ENCODE measurements around the gene UQCC5. TPM values are rescaled to one million over a fixed set of nuclear protein-coding genes. Genes with fewer than 3 reads are reported as not detected.

Gene UQCC5
- total RNA-seq, 6 donors from 2014 or later = 2.0 to 43.0 (median 3.0) TPM

GRCh38 chr3:52527732-52528585 lies 8.4 kb upstream of the UQCC5 start:
- 81 to 96% methylated on average over 8 to 18 of the region's 18 CpGs for WGBS, 2 donors
- DNase-seq (peak; percentile 10 to 59), ATAC-seq (ENCODE audit: low FRiP score in 2 of 2) (no peak)
- Histone ChIP-seq H3K36me3 (peaks cover 0 to 39% (median 9%) of the 10 kb centered on the region in 4 donors), H3K9me3 (no peaks in the 10 kb centered on the region), H3K27ac (peak overlapping the region; percentile 76 to 83 (median 80)), H3K27me3 (no peaks in the 10 kb centered on the region), H3K4me1 (peaks cover 59 to 79% (median 67%) of the 10 kb centered on the region in 4 donors), H3K4me3 (no peak overlapping the region)
- TF ChIP-seq EP300 (IDR thresholded peaks at IDR 0.05) (no peak), POLR2AphosphoS5 (IDR thresholded peaks at IDR 0.05) (peak in 1 of 2 donors; percentile 32), POLR2A (IDR thresholded peaks at IDR 0.05) (no peak), CTCF (IDR thresholded peaks at IDR 0.05) (no peak)

- peaks cover 61 to 85% (median 69%) of the 10 kb centered on the region in 4 donors for H3K4me1 ChIP-seq
- no peak for TF ChIP-seq CTCF (IDR thresholded peaks at IDR 0.05)
- TF ChIP-seq EP300 (IDR thresholded peaks at IDR 0.05) = no peak
- no peak for TF ChIP-seq POLR2A (IDR thresholded peaks at IDR 0.05)
- no peak for TF ChIP-seq POLR2AphosphoS5 (IDR thresholded peaks at IDR 0.05)
- no peaks in the 10 kb centered on the region for H3K9me3 ChIP-seq
- H3K27ac ChIP-seq = peak overlapping the region; percentile 3 to 80 (median 72)
- DNase-seq (peak; percentile 17 to 50), ATAC-seq (ENCODE audit: low FRiP score in 2 of 2) (no peak)
- H3K27me3 ChIP-seq = no peaks in the 10 kb centered on the region
- no peak overlapping the region for H3K4me3 ChIP-seq
- WGBS, 2 donors = 92 to 93% methylated on average over 17 to 25 of the region's 25 CpGs
- H3K36me3 ChIP-seq = peaks cover 0 to 30% (median 5%) of the 10 kb centered on the region in 4 donors
These were observed 7.6 kb upstream of the UQCC5 start for GRCh38 chr3:52528586-52529375.

- DNase-seq = peak in 1 of 2 donors; percentile 19
- no peak for ATAC-seq (ENCODE audit: low FRiP score in 2 of 2)
- H3K27me3 ChIP-seq = no peaks in the 10 kb centered on the region
- peak overlapping the region; percentile 3 to 79 (median 40) for H3K27ac ChIP-seq
- H3K9me3 ChIP-seq = no peaks in the 10 kb centered on the region
- H3K36me3 ChIP-seq = peaks cover 0 to 22% (median under 1%) of the 10 kb centered on the region in 4 donors
- peak in 1 of 2 donors; percentile 35 for TF ChIP-seq POLR2AphosphoS5 (IDR thresholded peaks at IDR 0.05)
- TF ChIP-seq CTCF (IDR thresholded peaks at IDR 0.05) = no peak
- no peak for TF ChIP-seq POLR2A (IDR thresholded peaks at IDR 0.05)
- TF ChIP-seq EP300 (IDR thresholded peaks at IDR 0.05) = no peak
- peaks cover 62 to 88% (median 71%) of the 10 kb centered on the region in 4 donors for H3K4me1 ChIP-seq
- WGBS, 2 donors = 72 to 96% methylated on average over 5 to 12 of the region's 12 CpGs
- no peak overlapping the region for H3K4me3 ChIP-seq
These were observed 6.8 kb upstream of the UQCC5 start for GRCh38 chr3:52529376-52530333.

Data from upper lobe of left lung (tissue), 6 donors.